ENCODE measurements around the gene S100A12. TPM values are rescaled to one million over a fixed set of nuclear protein-coding genes. Genes with fewer than 3 reads are reported as not detected.

Gene S100A12
- total and polyA plus RNA-seq, 8 donors: 1.1 to 178 (median 3.4) TPM

DNA sequence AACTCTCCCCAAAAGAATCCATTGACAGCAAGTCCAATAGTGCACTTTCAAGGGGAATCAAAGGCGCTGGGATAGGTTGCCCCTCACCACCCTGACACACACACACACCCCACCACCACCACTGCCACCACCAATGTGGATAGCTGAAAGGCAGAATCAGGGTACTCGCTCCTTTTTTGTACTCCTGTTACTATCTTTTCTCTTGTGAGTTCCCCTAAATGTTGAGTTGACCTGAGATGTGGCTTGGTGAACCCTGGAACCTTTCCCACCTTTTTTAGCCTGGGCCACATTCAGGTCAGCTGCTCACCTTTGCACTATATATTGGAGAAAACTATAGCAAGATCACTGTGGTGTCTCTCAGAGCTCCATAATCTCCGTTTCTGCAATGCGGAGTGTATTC is 11.6 kb upstream of the S100A12 start:
- DNase-seq: no peak
- Histone ChIP-seq H3K4me1 (peaks cover 0 to 54% of the 10 kb centered on the region in 2 donors), H3K9me3 (peaks cover 0 to 5% of the 10 kb centered on the region in 2 donors), H3K27ac (peak overlapping the region in 1 of 2 donors; percentile 93), H3K36me3 (no peaks in the 10 kb centered on the region), H3K27me3 (peaks cover 0 to 5% of the 10 kb centered on the region in 2 donors), H3K4me3 (no peak overlapping the region)
- intact Hi-C loops (cut with DNase I): no loop called here
- TF ChIP-seq, protein P1, sequence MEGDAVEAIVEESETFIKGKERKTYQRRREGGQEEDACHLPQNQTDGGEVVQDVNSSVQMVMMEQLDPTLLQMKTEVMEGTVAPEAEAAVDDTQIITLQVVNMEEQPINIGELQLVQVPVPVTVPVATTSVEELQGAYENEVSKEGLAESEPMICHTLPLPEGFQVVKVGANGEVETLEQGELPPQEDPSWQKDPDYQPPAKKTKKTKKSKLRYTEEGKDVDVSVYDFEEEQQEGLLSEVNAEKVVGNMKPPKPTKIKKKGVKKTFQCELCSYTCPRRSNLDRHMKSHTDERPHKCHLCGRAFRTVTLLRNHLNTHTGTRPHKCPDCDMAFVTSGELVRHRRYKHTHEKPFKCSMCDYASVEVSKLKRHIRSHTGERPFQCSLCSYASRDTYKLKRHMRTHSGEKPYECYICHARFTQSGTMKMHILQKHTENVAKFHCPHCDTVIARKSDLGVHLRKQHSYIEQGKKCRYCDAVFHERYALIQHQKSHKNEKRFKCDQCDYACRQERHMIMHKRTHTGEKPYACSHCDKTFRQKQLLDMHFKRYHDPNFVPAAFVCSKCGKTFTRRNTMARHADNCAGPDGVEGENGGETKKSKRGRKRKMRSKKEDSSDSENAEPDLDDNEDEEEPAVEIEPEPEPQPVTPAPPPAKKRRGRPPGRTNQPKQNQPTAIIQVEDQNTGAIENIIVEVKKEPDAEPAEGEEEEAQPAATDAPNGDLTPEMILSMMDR (IDR thresholded peaks at IDR 0.05): no peak
- ATAC-seq: no peak

DNA sequence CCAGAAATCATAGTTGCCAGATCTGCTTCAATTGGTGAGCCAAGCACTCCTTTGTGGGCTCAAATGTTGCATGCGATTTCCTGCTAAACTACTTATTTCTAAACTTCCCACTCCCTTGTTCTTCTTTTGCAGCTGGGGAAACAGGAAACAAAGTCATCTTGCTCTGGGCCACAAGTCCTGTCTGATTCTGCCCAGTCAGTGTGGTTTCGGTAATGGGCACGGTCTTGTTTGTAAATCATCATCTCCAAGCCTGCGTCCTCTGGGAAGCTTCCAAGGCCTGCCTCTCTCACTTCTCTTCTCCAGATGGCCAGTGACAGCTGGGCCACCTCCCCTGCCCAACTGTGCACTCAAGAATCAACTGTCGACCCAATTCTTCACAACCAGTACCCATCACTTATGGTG is 11.1 kb upstream of the S100A12 start:
- H3K4me3 ChIP-seq: no peak overlapping the region
- no peaks in the 10 kb centered on the region for H3K36me3 ChIP-seq
- DNase-seq (peak in 1 of 4 donors; percentile 72), ATAC-seq (peak; percentile 71)
- H3K4me1 ChIP-seq: peaks cover 0 to 49% of the 10 kb centered on the region in 2 donors
- peaks cover 0 to 3% of the 10 kb centered on the region in 2 donors for H3K27me3 ChIP-seq
- TF ChIP-seq, protein P1 (IDR thresholded peaks at IDR 0.05): no peak
- peaks cover 0 to 10% of the 10 kb centered on the region in 2 donors for H3K9me3 ChIP-seq
- intact Hi-C loops (cut with DNase I): no loop called here
- H3K27ac ChIP-seq: peak overlapping the region in 1 of 2 donors; percentile 93

DNA sequence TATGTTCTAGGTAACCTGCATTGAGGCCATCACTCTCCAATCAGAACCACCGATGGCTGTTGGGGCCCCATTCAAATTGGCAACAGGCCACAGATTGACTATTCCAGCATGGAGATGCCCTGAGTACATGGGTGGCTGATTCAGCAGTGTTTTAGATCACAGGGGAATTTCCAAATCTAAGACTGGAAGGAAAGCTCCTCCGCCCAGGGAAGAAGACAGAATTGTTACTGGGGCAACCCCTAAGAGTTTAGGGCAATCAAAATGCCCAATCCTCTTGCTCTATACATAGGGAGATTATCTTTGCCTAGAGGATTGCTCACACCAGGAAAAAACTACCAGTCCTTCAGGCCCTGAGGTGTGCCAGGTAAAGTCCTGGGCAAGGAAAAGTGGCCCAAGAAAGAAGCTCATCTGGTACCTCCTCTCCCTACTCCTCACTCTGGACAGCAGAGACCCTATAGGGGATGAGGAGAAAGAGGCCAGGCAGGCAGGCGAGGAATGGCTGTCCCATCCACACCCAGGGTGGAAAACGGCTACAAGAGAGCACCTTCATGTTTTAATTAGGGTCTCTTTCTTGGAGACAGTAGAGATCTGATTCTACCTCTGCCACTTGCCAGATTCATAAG is 9.6 kb upstream of the S100A12 start:
- peaks cover 0 to 14% of the 10 kb centered on the region in 2 donors for H3K9me3 ChIP-seq
- intact Hi-C loops (cut with DNase I): no loop called here

DNA sequence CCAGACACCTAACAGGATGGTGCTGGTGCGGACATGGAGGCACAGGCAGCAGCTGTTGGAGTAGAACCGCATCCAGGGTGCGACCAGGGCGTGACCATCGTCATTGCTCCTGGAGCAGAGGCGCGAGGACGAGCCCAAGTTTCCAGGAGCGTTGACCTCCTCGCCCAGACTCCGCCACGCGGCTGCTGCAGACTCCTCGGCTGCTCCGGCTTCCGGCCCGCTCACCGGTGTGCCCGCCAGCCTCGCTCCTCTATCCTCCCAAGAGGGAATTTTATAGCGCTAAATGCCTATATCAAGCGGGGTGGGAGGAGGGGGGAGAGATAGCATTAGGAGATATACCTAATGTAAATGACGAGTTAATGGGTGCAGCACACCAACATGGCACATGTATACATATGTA is 5.3 kb upstream of the S100A12 start:
- Histone ChIP-seq H3K4me3 (no peak overlapping the region), H3K36me3 (no peaks in the 10 kb centered on the region), H3K4me1 (peaks cover 0 to 34% of the 10 kb centered on the region in 2 donors), H3K9me3 (peaks cover 0 to 14% of the 10 kb centered on the region in 2 donors), H3K27me3 (no peaks in the 10 kb centered on the region), H3K27ac (no peak overlapping the region)
- no peak for DNase-seq
- intact Hi-C loops (cut with DNase I): no loop called here
- TF ChIP-seq, protein P1 (IDR thresholded peaks at IDR 0.05): no peak
- no peak for ATAC-seq

More for the DNA sequence above, 9.6 kb upstream of the S100A12 start:
- H3K36me3 ChIP-seq: no peaks in the 10 kb centered on the region
- H3K4me1 ChIP-seq: peaks cover 0 to 42% of the 10 kb centered on the region in 2 donors
- H3K27me3 ChIP-seq: no peaks in the 10 kb centered on the region
- no peak for DNase-seq
- ATAC-seq: peak; percentile 16
- H3K4me3 ChIP-seq: no peak overlapping the region
- H3K27ac ChIP-seq: peak overlapping the region in 1 of 2 donors; percentile 93
- TF ChIP-seq, protein P1 (IDR thresholded peaks at IDR 0.05): no peak

DNA sequence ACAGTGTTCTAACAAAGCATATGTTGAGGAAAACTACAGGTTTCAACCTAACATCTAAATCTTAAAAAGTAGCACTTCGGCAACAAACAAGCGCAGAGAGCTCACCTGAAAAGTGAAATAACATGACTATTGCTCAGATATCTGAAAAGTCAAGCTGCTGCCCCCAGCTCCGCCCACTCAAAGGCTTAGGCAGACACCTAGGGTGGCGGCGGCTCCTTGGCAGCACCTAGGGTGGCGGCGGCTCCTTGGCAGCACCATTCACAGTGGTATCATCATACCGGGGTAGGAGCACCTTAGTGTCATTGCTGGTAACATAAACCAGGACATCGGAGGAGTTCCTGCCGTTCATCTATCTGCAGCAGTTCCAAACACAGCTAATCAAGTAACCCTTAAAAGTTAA is 4.2 kb upstream of the S100A12 start:
- ATAC-seq: no peak
- Histone ChIP-seq H3K36me3 (no peaks in the 10 kb centered on the region), H3K4me3 (no peak overlapping the region), H3K27ac (no peak overlapping the region), H3K27me3 (no peaks in the 10 kb centered on the region), H3K4me1 (peaks cover 0 to 34% of the 10 kb centered on the region in 2 donors), H3K9me3 (peaks cover 0 to 14% of the 10 kb centered on the region in 2 donors)
- no peak for DNase-seq
- intact Hi-C loops (cut with DNase I): no loop called here
- TF ChIP-seq, protein P1 (IDR thresholded peaks at IDR 0.05): no peak

Data from left lung (tissue), 10 donors.